ENCODE results near the gene DAB1.

GRCh38 chr1:57007948-57008347, 415.9 kb downstream of the DAB1 start:
- TF ChIP-seq POLR2AphosphoS5 (IDR thresholded peaks at IDR 0.05) (no peak), POLR2A (IDR thresholded peaks at IDR 0.05) (no peak), EP300 (IDR thresholded peaks at IDR 0.05) (no peak)
- TF ChIP-seq, protein P1, sequence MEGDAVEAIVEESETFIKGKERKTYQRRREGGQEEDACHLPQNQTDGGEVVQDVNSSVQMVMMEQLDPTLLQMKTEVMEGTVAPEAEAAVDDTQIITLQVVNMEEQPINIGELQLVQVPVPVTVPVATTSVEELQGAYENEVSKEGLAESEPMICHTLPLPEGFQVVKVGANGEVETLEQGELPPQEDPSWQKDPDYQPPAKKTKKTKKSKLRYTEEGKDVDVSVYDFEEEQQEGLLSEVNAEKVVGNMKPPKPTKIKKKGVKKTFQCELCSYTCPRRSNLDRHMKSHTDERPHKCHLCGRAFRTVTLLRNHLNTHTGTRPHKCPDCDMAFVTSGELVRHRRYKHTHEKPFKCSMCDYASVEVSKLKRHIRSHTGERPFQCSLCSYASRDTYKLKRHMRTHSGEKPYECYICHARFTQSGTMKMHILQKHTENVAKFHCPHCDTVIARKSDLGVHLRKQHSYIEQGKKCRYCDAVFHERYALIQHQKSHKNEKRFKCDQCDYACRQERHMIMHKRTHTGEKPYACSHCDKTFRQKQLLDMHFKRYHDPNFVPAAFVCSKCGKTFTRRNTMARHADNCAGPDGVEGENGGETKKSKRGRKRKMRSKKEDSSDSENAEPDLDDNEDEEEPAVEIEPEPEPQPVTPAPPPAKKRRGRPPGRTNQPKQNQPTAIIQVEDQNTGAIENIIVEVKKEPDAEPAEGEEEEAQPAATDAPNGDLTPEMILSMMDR (IDR thresholded peaks at IDR 0.05), result no peak

Measured in sigmoid colon (tissue), 4 donors.